ENCODE measurements around the gene CYP8B1.
"Not testable (repeated sequence)": the region's sequence is repeated elsewhere in the genome, so short reads cannot be mapped to it uniquely, and the experiment has no call there.

The CYP8B1 gene

DNA sequence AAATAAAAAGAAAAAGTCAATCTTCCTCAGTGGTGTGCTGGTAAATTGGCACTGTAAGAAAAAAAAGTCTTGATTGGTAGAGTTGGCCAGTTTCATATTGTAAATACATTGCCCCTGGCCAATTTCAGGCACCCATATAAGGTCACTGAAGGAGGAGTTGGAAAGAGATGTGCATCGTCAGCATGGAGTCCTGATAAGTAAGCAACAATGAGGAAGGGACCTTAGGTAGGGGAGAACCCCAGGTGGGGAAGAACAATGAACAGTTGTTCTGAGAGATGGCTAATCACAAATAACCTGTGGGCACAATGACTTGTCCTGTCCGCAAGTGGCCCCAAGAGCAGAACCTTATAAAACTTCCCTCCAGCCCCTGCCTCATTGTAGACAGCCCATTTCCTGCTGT is 8.6 kb upstream of the CYP8B1 start:
- DNase-seq: no peak

- not testable (repeated sequence) for DNase-seq
These were observed 7.7 kb upstream of the CYP8B1 start for GRCh38 chr3:42883251-42883930.

DNA sequence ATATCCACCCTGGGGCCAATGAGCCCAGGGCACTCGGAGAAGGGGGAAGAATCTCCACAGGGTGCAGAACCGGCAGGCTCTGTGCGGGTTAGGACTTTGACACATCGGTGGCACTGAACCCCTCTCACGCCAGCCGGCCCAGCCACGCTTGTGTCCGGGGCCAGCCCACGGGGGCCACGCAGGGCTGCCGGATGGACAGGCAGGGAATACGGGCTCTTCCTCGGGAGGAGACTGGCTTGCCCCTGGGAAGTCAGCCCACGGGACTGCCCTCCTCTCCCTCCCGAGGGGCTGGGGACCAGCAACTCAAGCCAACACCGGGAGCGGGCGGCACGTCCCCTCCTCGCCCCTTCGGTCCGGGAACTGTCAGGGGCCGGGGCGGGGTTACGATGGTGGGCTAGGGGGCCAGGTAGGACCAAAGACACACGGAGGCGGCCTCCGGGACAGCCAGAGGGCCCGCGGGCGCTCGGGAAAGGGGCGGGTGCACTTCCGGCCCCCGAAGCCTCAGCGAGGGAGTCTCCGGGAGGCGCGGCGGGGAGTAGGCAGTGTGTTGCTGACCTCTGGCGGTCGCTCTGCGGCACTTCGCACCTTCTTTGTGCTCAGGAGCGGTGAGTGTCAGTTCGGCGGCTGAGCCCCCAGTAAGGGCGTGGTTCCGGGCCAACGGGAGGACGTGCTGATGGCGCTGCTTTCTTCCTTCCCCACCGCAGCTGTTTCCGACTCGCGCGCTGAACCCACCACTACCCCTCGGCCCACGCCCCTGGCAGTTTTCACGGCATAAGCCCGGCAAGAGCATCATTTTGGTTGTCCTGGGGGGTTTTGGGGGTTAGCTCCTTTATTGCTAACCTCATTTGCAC is 5.1 kb upstream of the CYP8B1 start:
- DNase-seq: peak; percentile 72

- no peak for DNase-seq
These were observed 4.5 kb upstream of the CYP8B1 start for GRCh38 chr3:42880183-42880582.

DNA sequence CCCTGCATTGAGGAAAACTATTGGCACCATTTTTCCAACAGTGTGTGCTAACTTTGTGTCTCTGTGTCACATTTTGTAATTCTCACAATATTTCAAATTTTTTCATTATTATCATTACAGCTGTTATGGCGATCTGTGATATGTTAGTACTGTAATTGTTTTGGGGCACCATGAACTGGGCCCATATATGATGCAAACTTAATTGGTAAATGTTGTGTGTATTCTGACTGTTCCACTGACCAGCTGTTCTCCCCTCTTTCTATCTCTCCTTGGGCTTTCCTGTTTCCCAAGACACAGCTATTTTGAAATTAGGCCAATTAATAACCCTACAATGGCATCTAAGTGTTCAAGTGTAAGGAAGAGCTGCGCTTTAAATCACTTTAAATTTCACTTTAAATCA is 2.2 kb upstream of the CYP8B1 start:
- DNase-seq: no peak

DNA sequence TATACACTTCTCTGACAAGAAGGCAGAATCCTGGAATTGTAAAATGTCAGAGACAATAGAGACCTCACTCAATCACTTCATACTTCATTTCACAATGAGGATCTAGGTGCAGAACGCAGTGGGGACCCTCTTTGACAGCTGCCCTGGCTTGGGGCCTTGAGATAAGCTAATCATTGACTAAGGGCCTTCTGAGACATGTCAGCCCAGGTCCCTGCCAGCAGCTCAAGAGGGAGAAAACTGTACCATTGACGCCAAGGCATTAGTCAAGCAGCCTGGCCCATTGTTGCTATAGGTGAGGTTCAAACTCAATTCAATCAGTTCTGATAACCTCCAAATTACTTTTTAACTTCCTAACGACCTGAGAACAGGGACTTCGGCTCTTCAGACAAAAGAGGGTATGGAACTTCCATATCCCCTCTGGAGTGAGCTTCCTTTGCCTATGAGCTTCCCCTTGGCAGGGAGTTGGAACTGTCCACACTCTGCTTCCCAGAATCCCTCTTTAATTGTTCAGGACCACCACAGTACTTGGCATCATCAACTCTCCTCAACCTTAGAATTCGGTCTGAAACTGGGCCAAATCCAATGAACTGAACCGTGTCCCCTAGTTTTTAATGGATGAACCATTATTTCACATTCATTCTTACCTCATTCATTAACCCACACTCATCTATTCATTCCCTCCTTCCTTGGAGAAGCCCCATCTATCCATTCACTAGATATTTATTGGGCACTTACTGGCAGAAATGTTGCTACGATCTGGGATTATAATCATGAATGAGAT is 1.5 kb upstream of the CYP8B1 start:
- DNase-seq: no peak

DNA sequence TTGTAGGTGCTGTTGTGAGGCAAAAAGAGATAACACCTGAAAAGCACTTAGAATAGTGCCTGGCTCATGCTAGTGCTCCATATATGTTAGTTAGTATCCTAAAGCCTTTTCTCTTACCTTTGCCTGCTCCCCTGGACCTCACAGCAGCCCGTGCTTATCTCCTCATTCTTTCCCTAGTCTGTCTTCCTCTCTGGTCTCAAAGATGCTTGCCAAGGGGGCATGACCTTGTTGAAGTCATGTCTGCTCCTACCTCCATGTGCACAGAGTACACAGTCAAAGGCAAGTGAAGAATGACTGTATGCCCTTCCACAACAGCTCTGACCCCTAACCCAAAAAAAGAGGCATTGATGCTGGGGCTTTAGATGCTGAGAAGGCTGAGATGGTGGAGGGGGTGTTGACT is 722 bp upstream of the CYP8B1 start:
- no peak for DNase-seq

GRCh38 chr3:42874749-42875148 is 930 bp downstream of the CYP8B1 start:
- DNase-seq: no peak

DNA sequence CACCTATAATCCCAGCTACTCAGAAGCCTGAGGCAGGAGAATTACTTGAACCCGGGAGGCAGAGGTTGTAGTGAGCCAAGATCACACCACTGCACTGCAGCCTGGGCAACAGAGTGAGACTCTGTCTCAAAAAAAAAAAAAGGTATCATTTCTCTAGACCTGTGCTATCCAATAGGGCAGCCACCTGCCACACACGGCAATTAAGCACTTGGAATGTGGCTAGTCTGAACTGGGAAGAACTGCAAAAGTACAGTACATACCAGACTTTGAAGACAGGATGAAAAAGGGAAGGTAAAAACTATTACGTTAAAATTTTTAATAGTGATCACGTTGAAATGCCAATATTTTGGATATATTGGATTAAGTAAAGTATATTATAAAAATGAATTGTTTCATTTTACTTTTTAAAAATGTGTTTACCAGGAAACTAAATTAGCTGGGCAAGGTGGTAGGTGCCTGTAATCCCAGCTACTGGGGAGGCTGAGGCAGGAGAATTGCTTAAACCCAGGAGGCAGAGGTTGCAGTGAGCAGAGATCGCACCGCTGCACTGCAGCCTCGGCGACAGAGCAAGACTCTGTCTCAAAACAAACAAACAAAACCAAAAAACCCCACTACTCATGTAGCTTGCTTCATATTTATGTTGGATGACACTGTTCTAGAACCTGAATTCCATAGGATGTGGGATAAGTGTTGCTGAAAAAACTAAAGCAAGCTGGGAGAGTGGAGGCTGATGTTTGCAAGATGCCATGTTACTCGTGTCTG is 2.3 kb downstream of the CYP8B1 start:
- DNase-seq: no peak

DNA sequence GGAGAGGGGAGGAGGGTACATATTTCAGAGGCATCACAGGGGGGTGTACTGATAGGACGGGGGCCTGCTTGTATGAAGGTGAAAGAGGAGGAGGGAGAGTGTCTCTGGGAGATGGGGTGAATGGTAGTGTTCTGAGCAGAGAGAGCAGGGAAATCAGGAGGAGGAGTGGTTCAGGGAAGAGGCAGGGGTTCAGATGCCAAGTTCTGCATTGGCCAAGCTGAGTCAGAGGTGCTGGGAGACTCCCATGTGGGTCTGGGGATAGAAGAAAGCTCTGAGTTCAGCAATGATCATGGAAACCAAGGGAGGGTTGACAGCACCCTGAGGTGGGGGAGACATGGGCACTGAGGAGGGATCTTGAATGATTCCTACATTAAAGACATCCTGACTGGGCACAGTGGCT is 3.0 kb downstream of the CYP8B1 start:
- DNase-seq: no peak

GRCh38 chr3:42871592-42872196 is 4.0 kb downstream of the CYP8B1 start:
- DNase-seq: no peak

DNA sequence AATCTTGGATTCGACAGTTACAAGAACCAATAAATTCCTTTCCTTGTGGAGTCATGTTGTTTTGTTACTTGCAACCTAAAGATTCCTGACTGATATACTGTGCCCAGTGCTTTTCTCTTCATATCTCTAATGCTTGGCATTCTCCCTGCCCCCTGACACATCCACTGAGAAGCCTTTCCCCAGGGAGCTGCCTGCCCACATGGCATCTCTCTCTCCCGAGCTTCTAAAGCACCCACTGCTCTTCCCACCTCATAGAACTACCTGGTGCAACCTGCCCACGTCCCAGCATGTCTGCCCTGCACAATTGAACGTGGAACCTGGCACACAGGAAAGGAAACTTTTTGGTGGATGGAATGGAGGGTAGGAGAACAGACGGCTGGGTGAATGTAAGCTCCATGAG is 6.8 kb downstream of the CYP8B1 start:
- no peak for DNase-seq

GRCh38 chr3:42867138-42867537 is 8.5 kb downstream of the CYP8B1 start:
- no peak for DNase-seq

GRCh38 chr3:42865256-42865655 is 10.4 kb downstream of the CYP8B1 start:
- no peak for DNase-seq

- DNase-seq: no peak
These were observed 11.2 kb downstream of the CYP8B1 start for GRCh38 chr3:42864321-42864950.

DNA sequence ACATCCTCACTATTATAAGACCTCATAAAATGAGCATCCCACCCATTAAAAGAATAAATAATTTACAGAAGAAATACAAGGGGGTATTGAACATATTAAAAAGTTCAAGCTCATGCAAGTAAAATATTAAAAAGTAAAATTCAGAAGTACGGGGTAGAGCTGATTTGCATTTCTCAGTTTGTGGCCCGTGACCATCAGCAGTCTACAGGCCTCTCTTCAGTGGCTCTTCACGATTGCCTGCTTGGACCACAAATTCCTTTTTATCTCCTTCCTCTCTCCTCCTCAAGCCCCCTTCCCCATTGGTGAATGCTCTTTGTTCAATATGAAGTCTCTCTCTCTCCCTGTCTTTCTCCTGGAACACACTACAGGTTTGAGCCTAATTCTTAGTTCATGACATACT is 19.1 kb downstream of the CYP8B1 start:
- no peak for DNase-seq

- no peak for DNase-seq
These were observed 19.9 kb downstream of the CYP8B1 start for GRCh38 chr3:42855547-42856380.

- DNase-seq: no peak
These were observed 20.5 kb downstream of the CYP8B1 start for GRCh38 chr3:42855219-42855546.

GRCh38 chr3:42853739-42854302 is 21.9 kb downstream of the CYP8B1 start:
- DNase-seq: no peak

DNA sequence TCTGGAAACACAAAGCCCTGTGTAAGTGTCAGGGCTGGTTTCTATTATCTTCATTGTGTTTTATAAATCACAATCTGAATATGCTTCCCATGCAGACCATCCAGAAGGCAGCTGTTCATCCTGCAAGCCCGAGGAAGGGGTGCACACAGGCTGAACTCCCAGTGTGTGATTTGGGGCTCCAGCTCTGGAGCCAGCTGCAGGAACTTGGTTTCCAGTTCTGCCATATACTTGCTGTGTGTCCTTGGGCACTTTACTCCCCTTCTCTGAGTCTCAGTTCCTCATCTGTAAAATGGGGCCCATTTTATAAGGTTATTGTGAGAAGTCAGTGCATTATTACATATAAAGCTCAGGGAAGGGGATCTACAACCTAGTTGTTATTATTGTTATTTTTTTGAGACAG is 22.6 kb downstream of the CYP8B1 start:
- DNase-seq: no peak

- DNase-seq: no peak
These were observed 23.2 kb downstream of the CYP8B1 start for GRCh38 chr3:42852441-42852840.

All from COR-L47 (cell line).